Renal cortex interstitium (tissue), 11 donors: ENCODE data around the gene FLT1. TPM values are rescaled to one million over a fixed set of nuclear protein-coding genes. Genes with fewer than 3 reads are reported as not detected.

ENCODE experiments used
- DNase-seq, 11 donors: peaks; one replicate each; pipeline ENCODE4 v3.0.0-alpha.2; 2013; ENCODE audit warnings: low read depth in 9 of 11, low spot score in 4 of 11; ENCODE audit errors: extremely low read depth in 1 of 11
- polyA plus RNA-seq, 3 donors: library from polyadenylated mRNA; unstranded; fragments of 120-200 nt; gene quantifications; one replicate each; pipeline ENCODE4 v1.2.1, GENCODE V29; 2013; ENCODE audit not compliant: insufficient read length in 3 of 3

Gene FLT1
- polyA plus RNA-seq, 3 donors = 39.1 to 52.1 (median 40.4) TPM

DNA sequence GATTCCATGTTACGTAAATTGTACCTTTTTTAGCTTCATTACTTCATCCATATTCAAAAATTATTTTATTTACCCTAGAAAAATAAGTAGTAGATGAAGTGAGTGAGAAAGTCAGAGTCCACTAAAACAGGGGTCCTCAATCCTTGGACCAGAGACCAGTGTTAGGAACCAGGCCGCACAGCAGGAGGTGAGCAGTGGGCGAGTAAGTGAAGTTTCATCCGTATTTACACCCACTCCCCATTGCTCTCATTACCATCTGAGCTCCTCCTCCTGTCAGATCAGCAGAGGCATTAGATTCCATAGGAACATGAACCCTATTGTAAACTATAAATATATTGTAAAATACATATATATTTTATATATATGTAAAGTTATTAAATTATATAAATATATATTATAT, 237.6 kb downstream of the FLT1 start:
- no peak for DNase-seq

DNA sequence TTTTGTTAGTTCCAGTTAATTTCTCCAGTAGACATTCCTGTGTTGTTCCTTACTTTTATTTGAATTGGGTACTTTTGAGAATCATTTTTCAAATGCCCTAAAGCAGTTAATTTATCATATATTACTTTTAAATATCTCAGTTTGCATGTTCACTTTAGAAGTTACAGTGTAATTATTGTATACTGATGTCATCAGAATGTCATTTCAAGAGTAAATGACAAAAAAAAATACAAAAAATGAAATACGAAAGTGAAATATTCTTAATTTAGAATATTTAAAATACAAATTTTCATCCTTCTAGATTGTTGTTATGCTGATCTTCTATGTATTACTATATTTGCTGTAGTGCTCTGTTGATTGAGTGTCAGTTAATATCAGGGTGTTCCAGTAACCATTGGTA, 242.4 kb downstream of the FLT1 start:
- no peak for DNase-seq

DNA sequence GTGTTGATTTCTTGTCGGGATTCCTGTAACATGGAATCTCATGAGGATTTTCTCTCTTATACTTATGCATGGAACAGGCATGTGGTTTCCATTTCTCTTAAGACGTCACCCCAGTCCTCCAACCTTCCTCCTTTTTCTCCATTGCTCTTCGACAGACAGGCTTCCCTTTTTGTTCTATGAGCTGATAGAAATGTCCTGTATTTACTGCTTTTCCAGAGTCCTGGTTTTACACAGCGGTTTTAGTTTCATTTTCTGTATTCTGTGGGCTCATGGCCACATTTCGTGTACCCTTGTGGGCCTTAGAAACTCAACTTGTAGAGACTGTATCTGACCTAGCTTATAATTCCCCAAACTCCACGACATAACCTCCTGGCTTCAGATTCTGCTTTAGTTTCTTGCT, 243.5 kb downstream of the FLT1 start:
- no peak for DNase-seq

- no peak for DNase-seq
These were observed 244.4 kb downstream of the FLT1 start for GRCh38 chr13:28250542-28250941.

Other genes starting within 250 kb of the FLT1 start
- gene POMP, start 164.0 kb upstream of the FLT1 start, polyA plus RNA-seq = 100 to 1,000 TPM in 1 of 3 donors, 10 to 100 TPM in 2; 76.1 to 111 (median 91.2) TPM
- 1 to 10 TPM; 2.2 to 2.8 (median 2.6) TPM for gene SLC46A3, start 223.8 kb upstream of the FLT1 start, polyA plus RNA-seq